ENCODE measurements around the gene CCDC121. TPM values are rescaled to one million over a fixed set of nuclear protein-coding genes. Genes with fewer than 3 reads are reported as not detected.

Gene CCDC121
- total RNA-seq, 3 donors from 2014 or later (not counting 1 experiment from before 2014, with no cell fraction given), result 0.25 to 0.58 (median 0.42) TPM

DNA sequence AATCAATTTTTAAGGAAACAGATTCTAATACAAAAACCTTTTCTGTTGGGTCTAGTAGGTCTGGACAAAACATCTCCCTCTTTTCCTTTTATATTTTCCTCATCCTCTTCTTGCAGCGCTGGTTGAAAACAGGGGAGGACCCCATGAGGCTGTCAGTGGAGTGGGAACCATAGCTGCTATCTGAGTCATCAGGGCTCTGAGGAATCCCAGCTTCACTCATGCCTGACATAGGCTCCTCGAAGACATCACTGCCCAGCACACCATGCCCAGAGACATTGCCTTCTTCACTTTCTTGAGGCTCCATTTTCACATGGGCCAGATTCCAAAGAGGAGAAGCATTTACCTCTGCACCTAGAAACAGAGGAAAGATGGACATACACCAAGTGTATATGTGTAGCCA is 24.6 kb upstream of the CCDC121 start:
- intact Hi-C loops (cut with micrococcal nuclease), result no loop called here
- Histone ChIP-seq H3K27me3 (ENCODE audit: control insufficient read depth, insufficient read depth, low read length) (no peaks in the 10 kb centered on the region), H3K27ac (ENCODE audit: low read length) (no peak overlapping the region), H3K4me3 (ENCODE audit: low read length) (no peak overlapping the region), H3K9me3 (ENCODE audit: control insufficient read depth, insufficient read depth, low read length) (no peaks in the 10 kb centered on the region), H3K4me1 (ENCODE audit: control insufficient read depth, insufficient read depth, low read length) (no peaks in the 10 kb centered on the region), H3K36me3 (ENCODE audit: control insufficient read depth, insufficient read depth, low read length) (peaks cover 75% of the 10 kb centered on the region)
- no peak for TF ChIP-seq CTCF (IDR thresholded peaks at IDR 0.05)
- ATAC-seq, result no peak
- H3K4me3 Mint-ChIP-seq, result no peak overlapping the region
- H3K9me3 Mint-ChIP-seq, result no peaks in the 10 kb centered on the region
- 97% methylated on average over 2 of the region's 2 CpGs for WGBS (ENCODE audit: insufficient coverage)
- H3K4me1 Mint-ChIP-seq, result peaks cover 0 to 7% of the 10 kb centered on the region in 2 donors
- DNase-seq, result no peak
- peak overlapping the region; percentile 5 to 85 for H3K27ac Mint-ChIP-seq
- H3K27me3 Mint-ChIP-seq (ENCODE audit: low read depth in 2 of 2), result no peaks in the 10 kb centered on the region
- peaks cover 25% of the 10 kb centered on the region for H3K36me3 Mint-ChIP-seq

DNA sequence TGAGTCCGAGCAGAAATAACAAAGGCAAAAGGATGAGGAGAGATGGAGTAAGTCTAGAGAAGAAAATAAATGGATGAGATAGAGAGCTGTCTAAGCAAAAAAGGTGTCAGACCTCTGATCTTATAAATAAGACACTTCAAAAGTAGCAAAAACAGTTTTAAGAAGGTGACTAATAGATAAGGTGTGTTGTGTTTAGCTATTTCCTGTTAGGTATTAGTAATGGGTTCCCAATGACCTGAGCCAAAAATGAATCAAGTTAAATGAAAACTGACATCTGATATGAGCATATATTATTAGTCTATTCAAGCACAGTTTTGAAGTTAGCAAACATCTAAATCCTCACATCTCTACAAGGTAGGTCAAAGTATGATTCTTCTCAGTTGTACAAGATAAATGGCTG is 24.0 kb upstream of the CCDC121 start:
- H3K36me3 Mint-ChIP-seq, result peaks cover 26% of the 10 kb centered on the region
- intact Hi-C loops (cut with micrococcal nuclease), result no loop called here

DNA sequence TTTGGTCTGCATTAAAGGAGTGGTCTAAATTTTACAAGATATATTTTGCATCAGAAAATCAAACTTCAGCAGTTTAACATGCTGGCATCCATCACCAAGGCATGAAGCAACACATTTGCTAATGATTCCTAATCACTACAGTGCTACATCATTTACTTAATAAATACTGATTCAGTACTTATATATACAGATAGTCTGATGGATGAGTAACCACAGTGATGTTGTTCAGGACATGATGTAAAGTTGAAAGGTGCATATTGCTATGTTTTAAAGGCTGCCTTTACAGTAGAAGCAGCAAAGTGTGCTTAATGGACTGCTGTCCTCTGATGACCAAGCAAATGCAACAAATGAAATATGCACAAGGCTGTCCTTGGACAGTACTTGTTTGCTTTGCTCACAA is 23.5 kb upstream of the CCDC121 start:
- Histone ChIP-seq H3K4me3 (ENCODE audit: low read length) (no peak overlapping the region), H3K36me3 (ENCODE audit: control insufficient read depth, insufficient read depth, low read length) (peaks cover 82% of the 10 kb centered on the region), H3K4me1 (ENCODE audit: control insufficient read depth, insufficient read depth, low read length) (no peaks in the 10 kb centered on the region), H3K27me3 (ENCODE audit: control insufficient read depth, insufficient read depth, low read length) (no peaks in the 10 kb centered on the region), H3K9me3 (ENCODE audit: control insufficient read depth, insufficient read depth, low read length) (no peaks in the 10 kb centered on the region), H3K27ac (ENCODE audit: low read length) (no peak overlapping the region)
- H3K27ac Mint-ChIP-seq, result no peak overlapping the region
- no peak overlapping the region for H3K4me3 Mint-ChIP-seq
- DNase-seq (no peak), ATAC-seq (no peak)
- peaks cover 30% of the 10 kb centered on the region for H3K36me3 Mint-ChIP-seq
- H3K4me1 Mint-ChIP-seq, result peaks cover 0 to 7% of the 10 kb centered on the region in 2 donors
- no peaks in the 10 kb centered on the region for H3K9me3 Mint-ChIP-seq
- no peak for TF ChIP-seq CTCF (IDR thresholded peaks at IDR 0.05)
- intact Hi-C loops (cut with micrococcal nuclease), result no loop called here
- no peaks in the 10 kb centered on the region for H3K27me3 Mint-ChIP-seq (ENCODE audit: low read depth in 2 of 2)

More for the DNA sequence above, 24.0 kb upstream of the CCDC121 start:
- no peak overlapping the region for H3K27ac Mint-ChIP-seq
- no peak for ATAC-seq
- DNase-seq, result no peak
- H3K4me1 ChIP-seq (ENCODE audit: control insufficient read depth, insufficient read depth, low read length), result no peaks in the 10 kb centered on the region
- no peaks in the 10 kb centered on the region for H3K9me3 Mint-ChIP-seq
- H3K27ac ChIP-seq (ENCODE audit: low read length), result no peak overlapping the region
- H3K9me3 ChIP-seq (ENCODE audit: control insufficient read depth, insufficient read depth, low read length), result no peaks in the 10 kb centered on the region
- peaks cover 81% of the 10 kb centered on the region for H3K36me3 ChIP-seq (ENCODE audit: control insufficient read depth, insufficient read depth, low read length)
- TF ChIP-seq CTCF (IDR thresholded peaks at IDR 0.05), result no peak
- no peaks in the 10 kb centered on the region for H3K27me3 ChIP-seq (ENCODE audit: control insufficient read depth, insufficient read depth, low read length)
- H3K4me3 ChIP-seq (ENCODE audit: low read length), result no peak overlapping the region
- H3K4me1 Mint-ChIP-seq, result peaks cover 0 to 7% of the 10 kb centered on the region in 2 donors
- no peak overlapping the region for H3K4me3 Mint-ChIP-seq
- 100% methylated on average over 1 of the region's 1 CpG for WGBS (ENCODE audit: insufficient coverage)
- no peaks in the 10 kb centered on the region for H3K27me3 Mint-ChIP-seq (ENCODE audit: low read depth in 2 of 2)

DNA sequence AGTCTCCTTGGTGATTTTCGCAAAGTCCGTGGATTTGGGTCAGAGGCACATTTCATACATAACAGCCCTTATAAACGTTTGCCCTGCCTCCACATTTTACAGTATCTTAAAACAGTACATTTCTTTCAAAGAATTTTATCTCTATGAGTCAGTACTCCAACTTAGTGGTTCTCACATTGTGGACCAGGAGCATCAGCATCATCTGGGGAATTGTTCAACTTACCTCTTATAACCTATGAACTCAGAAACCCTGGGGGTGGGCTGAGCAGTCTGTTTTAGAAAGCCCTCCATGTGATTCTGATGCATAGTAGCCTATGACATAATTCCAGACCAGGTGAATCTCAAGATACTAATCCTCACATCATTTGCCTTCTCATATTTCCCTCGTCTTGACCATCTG is 22.2 kb upstream of the CCDC121 start:
- Histone ChIP-seq H3K9me3 (ENCODE audit: control insufficient read depth, insufficient read depth, low read length) (no peaks in the 10 kb centered on the region), H3K36me3 (ENCODE audit: control insufficient read depth, insufficient read depth, low read length) (peaks cover 78% of the 10 kb centered on the region), H3K4me1 (ENCODE audit: control insufficient read depth, insufficient read depth, low read length) (no peaks in the 10 kb centered on the region), H3K27me3 (ENCODE audit: control insufficient read depth, insufficient read depth, low read length) (no peaks in the 10 kb centered on the region), H3K4me3 (ENCODE audit: low read length) (no peak overlapping the region), H3K27ac (ENCODE audit: low read length) (no peak overlapping the region)
- Mint-ChIP-seq H3K9me3 (no peaks in the 10 kb centered on the region), H3K4me1 (peaks cover 0 to 7% of the 10 kb centered on the region in 2 donors), H3K27ac (no peak overlapping the region), H3K27me3 (ENCODE audit: low read depth in 2 of 2) (no peaks in the 10 kb centered on the region), H3K36me3 (peaks cover 31% of the 10 kb centered on the region), H3K4me3 (no peak overlapping the region)
- DNase-seq (no peak), ATAC-seq (no peak)
- TF ChIP-seq CTCF (IDR thresholded peaks at IDR 0.05), result no peak
- intact Hi-C loops (cut with micrococcal nuclease), result no loop called here
- 86% methylated on average over 3 of the region's 4 CpGs for WGBS (ENCODE audit: insufficient coverage)

Data from natural killer cell (primary cell).